ENCODE measurements around the gene OR4N5. TPM values are rescaled to one million over a fixed set of nuclear protein-coding genes. Genes with fewer than 3 reads are reported as not detected.

The OR4N5 gene
- total RNA-seq, 1 donor from 2014 or later: not detected

Other genes with a start within 250 kb of the OR4N5 start
- gene OR4K5, start 218.2 kb upstream of the OR4N5 start, total RNA-seq: not detected
- not detected for gene OR4K1, start 207.9 kb upstream of the OR4N5 start, total RNA-seq
- not detected for gene OR4K15, start 163.2 kb upstream of the OR4N5 start, total RNA-seq
- not detected for gene OR4Q2, start 136.7 kb upstream of the OR4N5 start, total RNA-seq
- not detected for gene OR4K14, start 119.5 kb upstream of the OR4N5 start, total RNA-seq
- gene OR4K13, start 102.8 kb upstream of the OR4N5 start, total RNA-seq: not detected
- not detected for gene OR4L1, start 78.8 kb upstream of the OR4N5 start, total RNA-seq
- gene OR4K17, start 28.1 kb upstream of the OR4N5 start, total RNA-seq: not detected
- not detected for gene OR11G2, start 52.1 kb downstream of the OR4N5 start, total RNA-seq
- not detected for gene OR11H6, start 84.9 kb downstream of the OR4N5 start, total RNA-seq
- gene OR11H7, start 90.2 kb downstream of the OR4N5 start, total RNA-seq: not detected
- gene OR11H4, start 100.5 kb downstream of the OR4N5 start, total RNA-seq: not detected
- gene TTC5, start 167.1 kb downstream of the OR4N5 start, total RNA-seq: 26.6 TPM
- 38.3 TPM for gene CCNB1IP1, start 194.5 kb downstream of the OR4N5 start, total RNA-seq
- gene PARP2, start 204.8 kb downstream of the OR4N5 start, total RNA-seq: 20.6 TPM

Measured in ureter (tissue), 1 donor.